Trophoblast cell (in vitro differentiated cells and primary cell): Measurements from ENCODE around the gene LRP1B.
"Not testable (repeated sequence)": the region's sequence is repeated elsewhere in the genome, so short reads cannot be mapped to it uniquely, and the experiment has no call there.

Experiments used
- DNase-seq, 2 donors: peaks; one replicate each; pipeline ENCODE4 v3.0.0-alpha.2; 2016
- H2AFZ ChIP-seq: 2 replicates; pipeline ENCODE4 v1.6.1; 2013; ENCODE audit warnings: low read length, moderate library complexity, mild to moderate bottlenecking; ENCODE audit not compliant: insufficient read depth, poor library complexity
- H2AK5ac ChIP-seq: 2 replicates; pipeline ENCODE4 v1.6.1; 2013; ENCODE audit warnings: mild to moderate bottlenecking, low read length
- H2BK120ac ChIP-seq: 2 replicates; pipeline ENCODE4 v1.6.1; 2013; ENCODE audit warnings: low read length, mild to moderate bottlenecking, moderate library complexity; ENCODE audit not compliant: insufficient read depth, poor library complexity
- H2BK12ac ChIP-seq: 2 replicates; pipeline ENCODE4 v1.6.1; 2013; ENCODE audit warnings: mild to moderate bottlenecking, low read length, moderate library complexity
- H2BK5ac ChIP-seq: 2 replicates; pipeline ENCODE4 v1.6.1; 2013; ENCODE audit warnings: low read length, low read depth, moderate library complexity, mild to moderate bottlenecking; ENCODE audit not compliant: poor library complexity
- H3K14ac ChIP-seq: 2 replicates; pipeline ENCODE4 v1.6.1; 2013; ENCODE audit warnings: mild to moderate bottlenecking, low read length
- H3K18ac ChIP-seq: 2 replicates; pipeline ENCODE4 v1.6.1; 2013; ENCODE audit warnings: mild to moderate bottlenecking, low read length
- H3K23ac ChIP-seq: 2 replicates; pipeline ENCODE4 v1.6.1; 2013; ENCODE audit warnings: low read length
- H3K27ac ChIP-seq: 2 replicates; pipeline ENCODE4 v1.5.1; 2013; ENCODE audit warnings: low read depth, mild to moderate bottlenecking, inconsistent platforms, low read length, moderate library complexity
- H3K27me3 ChIP-seq: 2 replicates; pipeline ENCODE4 v1.6.1; 2013; ENCODE audit warnings: inconsistent platforms, mild to moderate bottlenecking, low read length, moderate library complexity; ENCODE audit not compliant: insufficient read depth
- H3K36me3 ChIP-seq, 2 experiments: 1 replicate in 1 of 2; 2 replicates in 1 of 2; pipeline ENCODE4 v1.6.1; 2013; ENCODE audit warnings: low read length in 2 of 2, mild to moderate bottlenecking in 2 of 2, moderate library complexity in 1 of 2; ENCODE audit not compliant: insufficient read depth in 2 of 2, control insufficient read depth in 1 of 2
- H3K4ac ChIP-seq: 2 replicates; pipeline ENCODE4 v1.6.1; 2013; ENCODE audit warnings: low read depth, mild to moderate bottlenecking, low read length, moderate library complexity
- H3K4me1 ChIP-seq, 2 experiments: 1 replicate in 1 of 2; 2 replicates in 1 of 2; pipeline ENCODE4 v1.6.1; 2013; ENCODE audit warnings: low read length in 2 of 2, mild to moderate bottlenecking in 2 of 2, moderate library complexity in 1 of 2; ENCODE audit not compliant: insufficient read depth in 2 of 2, control insufficient read depth in 1 of 2
- H3K4me2 ChIP-seq: 2 replicates; pipeline ENCODE4 v1.6.1; 2013; ENCODE audit warnings: inconsistent platforms, mild to moderate bottlenecking, low read length, moderate library complexity
- H3K4me3 ChIP-seq: 2 replicates; pipeline ENCODE4 v1.5.1; 2013; ENCODE audit warnings: mild to moderate bottlenecking, low read depth, low read length, inconsistent platforms
- H3K79me1 ChIP-seq: one replicate; pipeline ENCODE4 v1.6.1; 2013; ENCODE audit warnings: low read length
- H3K79me2 ChIP-seq: 2 replicates; pipeline ENCODE4 v1.6.1; 2013; ENCODE audit warnings: low read length, mild to moderate bottlenecking; ENCODE audit not compliant: control insufficient read depth, insufficient read depth, poor library complexity
- H3K9ac ChIP-seq: 2 replicates; pipeline ENCODE4 v1.6.1; 2013; ENCODE audit warnings: mild to moderate bottlenecking, low read length
- H3K9me3 ChIP-seq: 2 replicates; pipeline ENCODE4 v1.6.1; 2013; ENCODE audit warnings: low read depth, mild to moderate bottlenecking, control low read depth, inconsistent platforms, low read length; ENCODE audit not compliant: insufficient read depth
- H4K12ac ChIP-seq: 2 replicates; pipeline ENCODE4 v1.6.1; 2013; ENCODE audit warnings: low read depth, mild to moderate bottlenecking, low read length, moderate library complexity
- H4K8ac ChIP-seq: 2 replicates; pipeline ENCODE4 v1.6.1; 2013; ENCODE audit warnings: low read depth, mild to moderate bottlenecking, low read length, moderate library complexity
- H4K91ac ChIP-seq: one replicate; pipeline ENCODE4 v1.6.1; 2013; ENCODE audit warnings: low read depth, mild to moderate bottlenecking, low read length, moderate library complexity
- WGBS: extraction: QIAGEN DNeasy Blood & Tissue Kit; methylation state at CpG from one replicate; pipeline ENCODE4 v1.1.7; 2013; ENCODE audit warnings: missing lambda C conversion rate; ENCODE audit not compliant: insufficient read length, insufficient coverage; ENCODE audit errors: extremely low coverage; 5-methylcytosine and 5-hydroxymethylcytosine counted together

The LRP1B gene

GRCh38 chr2:140650825-140651224 lies 1480.0 kb downstream of the LRP1B start:
- H2BK5ac ChIP-seq, result no peak overlapping the region
- H3K79me1 ChIP-seq, result no peaks in the 10 kb centered on the region
- H2AFZ ChIP-seq, result no peak overlapping the region
- no peak overlapping the region for H3K4me3 ChIP-seq
- no peak overlapping the region for H4K91ac ChIP-seq
- no peak overlapping the region for H3K18ac ChIP-seq
- WGBS, result no CpG with 5 or more reads among the region's 3 CpGs
- no peak overlapping the region for H2BK12ac ChIP-seq
- H2BK120ac ChIP-seq, result no peak overlapping the region
- no peak overlapping the region for H2AK5ac ChIP-seq
- H4K12ac ChIP-seq, result no peak overlapping the region
- no peak overlapping the region for H3K14ac ChIP-seq
- no peak overlapping the region for H4K8ac ChIP-seq
- H3K4ac ChIP-seq, result no peak overlapping the region
- H3K27me3 ChIP-seq, result no peaks in the 10 kb centered on the region
- H3K79me2 ChIP-seq, result no peaks in the 10 kb centered on the region
- H3K4me2 ChIP-seq, result no peak overlapping the region
- H3K4me1 ChIP-seq, result no peaks in the 10 kb centered on the region
- no peak overlapping the region for H3K9ac ChIP-seq
- H3K36me3 ChIP-seq, result no peaks in the 10 kb centered on the region
- H3K23ac ChIP-seq, result no peak overlapping the region
- H3K9me3 ChIP-seq, result no peaks in the 10 kb centered on the region
- H3K27ac ChIP-seq, result no peak overlapping the region
- DNase-seq, result no peak

GRCh38 chr2:140650134-140650533 lies 1480.7 kb downstream of the LRP1B start:
- not testable (repeated sequence) for H4K8ac ChIP-seq, H2BK12ac ChIP-seq, H3K9ac ChIP-seq, DNase-seq, H3K4me1 ChIP-seq, H4K91ac ChIP-seq, H2BK120ac ChIP-seq, H2AK5ac ChIP-seq, H2AFZ ChIP-seq, H3K27ac ChIP-seq, H3K14ac ChIP-seq, H3K4me3 ChIP-seq, H3K4ac ChIP-seq, H3K36me3 ChIP-seq, H3K18ac ChIP-seq, H3K23ac ChIP-seq, H3K27me3 ChIP-seq, H3K79me1 ChIP-seq, H2BK5ac ChIP-seq, H3K4me2 ChIP-seq, H4K12ac ChIP-seq, H3K9me3 ChIP-seq, H3K79me2 ChIP-seq
- no CpG with 5 or more reads among the region's 4 CpGs for WGBS

- Histone ChIP-seq H4K12ac (no peak overlapping the region), H3K4ac (no peak overlapping the region), H3K27ac (no peak overlapping the region), H2BK12ac (no peak overlapping the region), H3K23ac (no peak overlapping the region), H3K27me3 (no peaks in the 10 kb centered on the region), H3K14ac (no peak overlapping the region), H2BK5ac (no peak overlapping the region), H4K91ac (no peak overlapping the region), H2BK120ac (no peak overlapping the region), H4K8ac (no peak overlapping the region), H3K79me1 (no peaks in the 10 kb centered on the region), H3K9ac (no peak overlapping the region), H2AFZ (no peak overlapping the region), H3K9me3 (no peaks in the 10 kb centered on the region), H3K4me1 (no peaks in the 10 kb centered on the region), H3K79me2 (no peaks in the 10 kb centered on the region), H3K18ac (no peak overlapping the region), H2AK5ac (no peak overlapping the region), H3K36me3 (no peaks in the 10 kb centered on the region), H3K4me2 (no peak overlapping the region), H3K4me3 (no peak overlapping the region)
- whole genome bisulfite sequencing, result no CpG with 5 or more reads among the region's 2 CpGs
- no peak for DNase-seq
Measured at GRCh38 chr2:140648393-140648792, 1482.4 kb downstream of the LRP1B start.

- Histone ChIP-seq H4K8ac (no peak overlapping the region), H2BK12ac (no peak overlapping the region), H3K4me2 (no peak overlapping the region), H3K4me3 (no peak overlapping the region), H3K79me1 (no peaks in the 10 kb centered on the region), H3K79me2 (no peaks in the 10 kb centered on the region), H3K9me3 (no peaks in the 10 kb centered on the region), H3K14ac (no peak overlapping the region), H2BK5ac (no peak overlapping the region), H3K4me1 (no peaks in the 10 kb centered on the region), H3K9ac (no peak overlapping the region), H4K12ac (no peak overlapping the region), H3K4ac (no peak overlapping the region), H2AFZ (no peak overlapping the region), H3K36me3 (no peaks in the 10 kb centered on the region), H2BK120ac (no peak overlapping the region), H3K27ac (no peak overlapping the region), H2AK5ac (no peak overlapping the region), H4K91ac (no peak overlapping the region), H3K18ac (no peak overlapping the region), H3K23ac (no peak overlapping the region), H3K27me3 (no peaks in the 10 kb centered on the region)
- WGBS, result no CpG with 5 or more reads among the region's 3 CpGs
- DNase-seq, result no peak
Measured at GRCh38 chr2:140643761-140644187, 1487.0 kb downstream of the LRP1B start.
